Dedifferentiated amniotic fluid mesenchymal stem cell (primary cell): ENCODE results near the gene ZNF700.
"Not testable (repeated sequence)": the region's sequence is repeated elsewhere in the genome, so short reads cannot be mapped to it uniquely, and the experiment has no call there.

Experiments used
- DNase-seq: peaks from one replicate; pipeline ENCODE4 v3.0.0-alpha.2; 2016; ENCODE audit errors: extremely low spot score

The ZNF700 gene

GRCh38 chr19:11987405-11988281 is 62.7 kb downstream of the ZNF700 start:
- DNase-seq, result peak; percentile 93

- no peak for DNase-seq
Observed at GRCh38 chr19:11989112-11989456, 64.2 kb downstream of the ZNF700 start.

GRCh38 chr19:11991921-11992320 is 67.0 kb downstream of the ZNF700 start:
- not testable (repeated sequence) for DNase-seq

GRCh38 chr19:11995174-11995573 is 70.3 kb downstream of the ZNF700 start:
- DNase-seq, result peak; percentile 20
